GM18508 (cell line): ENCODE results near the gene ITIH2.

Source experiments
- ATAC-seq: cut with Tn5 transposase; IDR thresholded peaks from one replicate; pipeline ENCODE4 v1.9.1; 2021; ENCODE audit warnings: moderate number of reproducible peaks; ENCODE audit not compliant: insufficient read depth, unreplicated experiment

The ITIH2 gene

DNA sequence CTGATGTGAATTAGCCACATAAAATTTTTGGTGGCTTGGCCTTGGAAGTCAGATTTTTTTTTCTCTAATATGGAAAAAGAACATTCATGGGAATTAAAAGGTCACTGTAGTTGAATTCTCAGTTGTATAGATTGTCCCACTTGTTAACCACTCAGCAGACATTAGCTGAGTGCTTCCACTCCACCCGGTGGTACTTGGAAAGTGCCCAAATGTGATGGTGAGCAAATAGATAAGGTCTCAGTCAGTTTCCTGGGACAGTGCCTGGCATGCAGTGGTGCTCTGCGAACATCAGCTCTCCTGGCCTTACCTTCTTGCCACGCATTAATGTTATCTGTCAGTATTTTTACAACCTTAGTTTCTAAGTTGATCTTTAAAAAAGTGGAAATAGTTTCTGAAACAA lies 86.3 kb downstream of the ITIH2 start:
- no peak for ATAC-seq

DNA sequence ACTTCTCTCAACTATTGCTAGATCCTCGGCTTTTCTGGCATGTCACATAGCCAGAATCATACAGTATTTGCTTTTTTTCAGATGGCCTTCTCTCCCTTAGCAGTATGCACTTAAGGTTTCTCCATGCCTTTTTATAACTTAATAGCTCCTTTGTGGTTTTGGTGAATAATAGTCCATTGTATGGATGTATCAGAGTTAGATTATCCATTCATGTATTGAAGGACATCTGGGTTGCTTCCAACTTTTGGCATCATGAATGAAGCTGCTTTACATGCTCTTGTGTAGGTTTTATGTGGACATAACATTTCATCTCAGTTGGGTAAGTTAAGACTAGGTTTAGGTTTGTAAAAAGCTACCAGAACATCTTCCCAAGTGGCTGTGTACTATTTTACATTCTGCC lies 89.4 kb downstream of the ITIH2 start:
- no peak for ATAC-seq

DNA sequence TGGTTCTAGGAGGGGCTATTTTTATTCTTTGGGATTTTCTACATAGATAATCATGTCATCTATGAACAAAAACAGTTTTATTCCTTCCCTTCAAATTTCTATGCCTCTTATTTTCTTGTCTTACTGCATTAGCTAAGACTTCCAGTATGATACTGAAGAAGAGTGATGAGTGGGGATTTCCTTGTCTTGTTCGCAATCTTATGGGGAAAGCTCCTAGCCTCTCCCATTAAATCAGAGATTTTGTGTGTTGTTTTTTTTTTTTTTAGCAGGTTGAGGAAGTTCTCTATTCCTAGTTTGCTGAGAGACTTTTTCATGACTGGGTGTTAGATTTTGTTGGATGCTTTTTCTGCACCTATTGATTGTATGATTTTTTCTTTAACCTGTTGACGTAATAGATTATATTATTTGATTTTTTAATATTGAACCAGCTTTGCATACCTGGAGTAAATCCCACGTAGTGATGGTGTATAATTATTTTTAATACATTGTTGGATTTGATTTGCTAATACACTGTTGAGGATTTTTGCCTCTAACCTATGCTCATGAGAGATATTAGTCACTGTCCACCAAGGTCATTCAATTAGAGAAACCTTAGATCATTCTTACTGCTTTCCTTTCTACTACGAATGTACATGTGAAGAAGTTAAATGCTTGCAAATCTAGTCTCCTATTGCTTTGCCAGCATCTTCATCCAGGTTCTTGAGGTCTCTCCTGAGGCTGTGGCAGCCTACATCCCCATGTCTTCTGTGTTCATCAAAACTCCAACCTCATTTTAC lies 91.3 kb downstream of the ITIH2 start:
- ATAC-seq: no peak

DNA sequence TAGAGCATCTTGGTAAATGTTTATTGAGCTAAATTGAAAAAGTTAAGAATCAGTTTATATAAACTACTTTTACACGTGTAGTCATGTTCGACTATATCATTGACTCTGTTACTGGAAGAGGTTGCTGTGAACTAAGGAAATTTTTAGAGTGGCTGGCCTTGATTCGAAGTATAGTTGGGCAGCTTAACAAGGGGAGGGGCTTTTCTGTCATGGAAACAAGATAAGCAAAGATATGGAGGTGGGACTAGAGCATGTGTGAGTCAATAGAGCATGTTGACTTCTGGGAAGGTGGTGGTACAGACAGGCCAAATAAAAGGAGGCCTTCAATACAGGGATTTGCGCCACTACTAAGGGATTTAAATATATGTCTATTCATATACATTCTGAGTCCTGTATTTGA lies 92.5 kb downstream of the ITIH2 start:
- no peak for ATAC-seq

DNA sequence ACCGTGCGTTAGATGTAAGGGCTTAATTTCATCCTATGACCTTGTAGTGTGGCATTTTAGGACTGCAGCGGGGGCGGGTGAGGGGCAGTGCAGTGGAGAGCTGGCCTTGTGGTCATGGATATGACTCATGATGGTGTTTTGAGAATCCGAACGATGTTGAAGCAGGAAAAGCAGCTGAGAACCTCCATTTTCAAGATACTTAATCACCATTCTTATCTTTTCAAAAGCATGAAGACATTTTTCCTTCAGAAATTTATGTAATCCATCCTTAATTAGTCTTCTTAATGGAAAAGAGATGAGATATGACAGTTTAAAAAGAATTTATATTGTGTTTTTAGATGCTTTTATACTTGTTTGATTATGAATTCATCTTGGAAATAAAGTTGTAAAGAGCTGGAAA lies 94.5 kb downstream of the ITIH2 start:
- no peak for ATAC-seq
